ENCODE measurements around the gene UST. TPM values are rescaled to one million over a fixed set of nuclear protein-coding genes. Genes with fewer than 3 reads are reported as not detected.
A peak's percentile ranks its signal among the peaks of the same experiment; 100 is the strongest.
"Not testable (repeated sequence)": the region's sequence is repeated elsewhere in the genome, so short reads cannot be mapped to it uniquely, and the experiment has no call there.

The UST gene
- total and polyA plus RNA-seq, 3 donors from 2014 or later = 14.9 to 16.0 (median 14.9) TPM

- H3K4me1 ChIP-seq = peaks cover 10% of the 10 kb centered on the region
- intact Hi-C loops (cut with DNase I; ENCODE audit: low total_unique reads) = no loop called here
Measured at GRCh38 chr6:149035766-149036165, 288.9 kb downstream of the UST start.

GRCh38 chr6:149037051-149037671 lies 290.3 kb downstream of the UST start:
- intact Hi-C loops (cut with DNase I; ENCODE audit: low total_unique reads) = no loop called here
- H3K27me3 ChIP-seq = no peaks in the 10 kb centered on the region
- 49 to 50% methylated on average over 22 of the region's 22 CpGs for WGBS, 2 donors
- H3K4me3 ChIP-seq = no peak overlapping the region
- H3K27ac ChIP-seq = no peak overlapping the region
- no peaks in the 10 kb centered on the region for H3K9me3 ChIP-seq
- DNase-seq = no peak
- TF ChIP-seq CTCF (IDR thresholded peaks at IDR 0.05) = no peak
- TF ChIP-seq POLR2A (IDR thresholded peaks at IDR 0.05) = no peak
- peaks cover 9% of the 10 kb centered on the region for H3K4me1 ChIP-seq
- H3K36me3 ChIP-seq (ENCODE audit: low read depth, missing control alignments) = no peaks in the 10 kb centered on the region

More at GRCh38 chr6:149035766-149036165, 288.9 kb downstream of the UST start:
- H3K27ac ChIP-seq = no peak overlapping the region
- WGBS, 2 donors = 69 to 71% methylated on average over 5 of the region's 5 CpGs
- no peaks in the 10 kb centered on the region for H3K9me3 ChIP-seq
- no peaks in the 10 kb centered on the region for H3K27me3 ChIP-seq
- no peak for DNase-seq
- TF ChIP-seq CTCF (IDR thresholded peaks at IDR 0.05) (no peak), POLR2A (IDR thresholded peaks at IDR 0.05) (no peak)
- no peak overlapping the region for H3K4me3 ChIP-seq
- no peaks in the 10 kb centered on the region for H3K36me3 ChIP-seq (ENCODE audit: low read depth, missing control alignments)

- DNase-seq; H3K4me1 ChIP-seq; H3K36me3 ChIP-seq (ENCODE audit: low read depth, missing control alignments); intact Hi-C loops (cut with DNase I; ENCODE audit: low total_unique reads); H3K27ac ChIP-seq; H3K27me3 ChIP-seq; H3K9me3 ChIP-seq; H3K4me3 ChIP-seq: not testable (repeated sequence)
- WGBS, 2 donors = 94 to 96% methylated on average over 7 of the region's 7 CpGs
Measured at GRCh38 chr6:149039025-149039424, 292.2 kb downstream of the UST start.

GRCh38 chr6:149041953-149042352 lies 295.1 kb downstream of the UST start:
- Histone ChIP-seq H3K9me3 (no peaks in the 10 kb centered on the region), H3K4me3 (no peak overlapping the region), H3K27me3 (no peaks in the 10 kb centered on the region), H3K4me1 (no peaks in the 10 kb centered on the region), H3K36me3 (ENCODE audit: low read depth, missing control alignments) (no peaks in the 10 kb centered on the region), H3K27ac (no peak overlapping the region)
- 95 to 98% methylated on average over 2 of the region's 2 CpGs for WGBS, 2 donors
- no peak for DNase-seq
- intact Hi-C loops (cut with DNase I; ENCODE audit: low total_unique reads) = no loop called here
- TF ChIP-seq CTCF (IDR thresholded peaks at IDR 0.05) = no peak
- no peak for TF ChIP-seq POLR2A (IDR thresholded peaks at IDR 0.05)

- DNase-seq = no peak
- Histone ChIP-seq H3K9me3 (no peaks in the 10 kb centered on the region), H3K27me3 (no peaks in the 10 kb centered on the region), H3K4me3 (no peak overlapping the region), H3K36me3 (ENCODE audit: low read depth, missing control alignments) (no peaks in the 10 kb centered on the region), H3K4me1 (no peaks in the 10 kb centered on the region), H3K27ac (no peak overlapping the region)
- intact Hi-C loops (cut with DNase I; ENCODE audit: low total_unique reads) = no loop called here
- WGBS, 2 donors = 89 to 93% methylated on average over 8 to 10 of the region's 10 CpGs
- TF ChIP-seq CTCF (IDR thresholded peaks at IDR 0.05) = peak in 1 of 3 experiments; percentile 24
- TF ChIP-seq POLR2A (IDR thresholded peaks at IDR 0.05) = no peak
Measured at GRCh38 chr6:149043476-149044130, 296.8 kb downstream of the UST start.
